Pancreas (tissue), 10 donors: ENCODE measurements around the gene ARHGEF18. TPM values are rescaled to one million over a fixed set of nuclear protein-coding genes. Genes with fewer than 3 reads are reported as not detected.
A peak's percentile ranks its signal among the peaks of the same experiment; 100 is the strongest.

Source experiments
- ATAC-seq, 4 donors: fragments of 200-7000 bp; cut with Tn5 transposase; one replicate each; pipeline versions ENCODE4 v1.8.0 to v1.9.1; 2020; ENCODE audit warnings: mild to moderate bottlenecking in 4 of 4, moderate library complexity in 4 of 4
- DNase-seq, 6 donors: peaks; one replicate each; pipeline ENCODE4 v3.0.0-alpha.2; 2020
- FAIRE-seq: peaks from 2 replicates; lab custom pipeline; 2012; peaks lifted over from hg19 to GRCh38; lab: Jason Lieb, UNC
- H3K27ac ChIP-seq, 4 donors: fragments of 200-600 bp; sonication (generic); 1 replicate in 3 of 4; 2 replicates in 1 of 4; pipeline versions ENCODE4 v1.5.0 to v1.8.0; 2020
- H3K27me3 ChIP-seq, 4 donors: fragments of 200-600 bp; one replicate each; pipeline ENCODE4 v1.8.0; 2021
- H3K36me3 ChIP-seq, 3 donors: fragments of 200-600 bp; sonication (generic) in 1 of 3; one replicate each; pipeline versions ENCODE4 v1.5.0 to v1.8.0; 2020 to 2021
- H3K4me1 ChIP-seq, 3 donors: fragments of 200-600 bp; one replicate each; pipeline ENCODE4 v1.8.0; 2021
- H3K4me3 ChIP-seq, 4 donors: fragments of 200-600 bp; sonication (generic) in 2 of 4; one replicate each; pipeline versions ENCODE4 v1.5.0 to v1.8.0; 2020 to 2021
- H3K9me3 ChIP-seq, 4 donors: fragments of 200-600 bp; one replicate each; pipeline ENCODE4 v1.8.0; 2021
- CTCF ChIP-seq, 4 donors: fragments of 200-600 bp; sonication (generic) in 3 of 4; IDR thresholded peaks; one replicate each; pipeline versions ENCODE4 v1.5.0 to v1.8.0; 2021; ENCODE audit warnings: antibody characterized with exemption in 4 of 4
- WGBS, 2 donors: extraction: QIAGEN DNeasy Blood & Tissue Kit; methylation state at CpG; one replicate each; pipeline ENCODE4 v1.1.7; 2013; 5-methylcytosine and 5-hydroxymethylcytosine counted together
- intact Hi-C, 3 donors: fragments of 100-400 bp; cut with DNase I; formaldehyde crosslinking; loops; one replicate each; pipeline versions ENCODE4 v1.11.1 to v1.14.2; 2022
- polyA plus RNA-seq, 2 donors: library from polyadenylated mRNA; stranded (reverse); fragments of 200-250 nt; gene quantifications; one replicate each; pipeline ENCODE4 v1.2.3, GENCODE V29; 2013
- total RNA-seq, 6 donors: library from RNA; stranded (reverse); fragmentation: NEBNext Ultra II Directional in 4 of 6; extraction: Animal tissue kit (Norgen Biotek cat#: 25700) in 4 of 6; gene quantifications; one replicate each; pipeline versions ENCODE4 v1.2.1 to v1.2.4, GENCODE V29; 2021 to 2023
- donor health status: healthy with polysubstance abuse.
- donor health status: DM: no; HTN: no; CAD: no; lungs with moderate emphysema.
- donor health status: DM: no; HTN: no; CAD: no.
- donor health status: control.
- donor health status: control.
- donor health status: Bipolar disorder and iron deficiency.
- donor health status: DM: yes; HTN: yes; CAD: no.
- donor health status: DM: no; HTN: no; CAD: no.
- donor health status: DM: no; HTN: no; CAD: no.
- donor health status: DM: yes; HTN: yes; CAD: no.

The ARHGEF18 gene
- total and polyA plus RNA-seq, 8 donors = 17.1 to 45.4 (median 22.4) TPM

- 84 to 86% methylated on average over 3 of the region's 3 CpGs for WGBS, 2 donors
- TF ChIP-seq CTCF (IDR thresholded peaks at IDR 0.05) = no peak
- no peaks in the 10 kb centered on the region for H3K4me1 ChIP-seq
- FAIRE-seq = no peak
- no peaks in the 10 kb centered on the region for H3K9me3 ChIP-seq
- DNase-seq = peak in 2 of 6 donors; percentile 3 to 10
- no peaks in the 10 kb centered on the region for H3K27me3 ChIP-seq
- no peak overlapping the region for H3K4me3 ChIP-seq
- H3K36me3 ChIP-seq = no peaks in the 10 kb centered on the region
- ATAC-seq = no peak
- intact Hi-C loops = no loop called here
- no peak overlapping the region for H3K27ac ChIP-seq
These were observed 22.3 kb downstream of the ARHGEF18 start for GRCh38 chr19:7371001-7371400.

DNA sequence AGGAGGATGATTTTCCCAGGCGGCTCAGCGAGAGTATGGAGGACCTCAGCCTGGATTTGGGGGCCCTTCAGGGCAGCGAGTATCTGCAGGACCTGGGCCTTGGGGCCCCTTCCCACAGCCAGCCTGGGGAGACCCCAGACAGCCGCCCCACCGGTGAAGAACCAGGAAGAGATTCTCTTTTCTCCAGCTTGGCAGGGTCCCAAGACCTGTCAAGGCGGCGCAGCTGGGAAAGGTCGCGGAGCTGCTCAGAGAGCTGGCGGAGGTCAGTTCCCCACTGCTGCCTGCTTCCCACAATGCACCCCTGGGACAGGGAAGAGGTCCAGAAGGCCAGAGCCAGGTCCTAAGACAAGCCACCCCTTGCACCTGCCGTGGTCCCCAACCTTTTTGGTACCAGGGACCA, 24.1 kb downstream of the ARHGEF18 start:
- ATAC-seq = no peak
- 73 to 80% methylated on average over 11 of the region's 11 CpGs for WGBS, 2 donors
- peak in 1 of 6 donors; percentile 44 for DNase-seq

DNA sequence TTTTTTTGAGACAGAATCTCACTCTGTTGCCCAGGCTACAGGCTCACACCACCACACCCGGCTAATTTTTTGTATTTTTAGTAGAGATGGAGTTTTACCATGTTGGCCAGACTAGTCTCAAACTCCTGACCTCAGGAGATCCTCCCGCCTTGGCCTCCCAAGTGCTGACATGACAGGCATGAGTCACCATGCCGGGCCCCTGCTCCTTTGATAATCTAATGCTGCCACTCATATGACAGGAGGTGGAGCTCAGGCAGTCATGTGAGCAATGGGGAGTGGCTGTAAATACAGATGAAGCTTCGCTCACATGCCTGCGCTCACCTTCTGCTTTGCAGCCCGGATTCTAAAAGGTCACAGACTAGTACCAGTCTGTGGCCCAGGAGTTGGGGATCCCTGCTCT, 25.1 kb downstream of the ARHGEF18 start:
- WGBS, 2 donors = 79 to 83% methylated on average over 6 of the region's 6 CpGs
- Histone ChIP-seq H3K4me3 (no peak overlapping the region), H3K27ac (no peak overlapping the region), H3K36me3 (no peaks in the 10 kb centered on the region), H3K9me3 (no peaks in the 10 kb centered on the region), H3K4me1 (no peaks in the 10 kb centered on the region), H3K27me3 (no peaks in the 10 kb centered on the region)
- peak in 1 of 6 donors; percentile 7 for DNase-seq
- intact Hi-C loops = no loop called here
- no peak for ATAC-seq
- no peak for TF ChIP-seq CTCF (IDR thresholded peaks at IDR 0.05)
- FAIRE-seq = no peak

More for the DNA sequence above, 24.1 kb downstream of the ARHGEF18 start:
- Histone ChIP-seq H3K4me1 (no peaks in the 10 kb centered on the region), H3K27ac (no peak overlapping the region), H3K4me3 (no peak overlapping the region), H3K9me3 (no peaks in the 10 kb centered on the region), H3K36me3 (no peaks in the 10 kb centered on the region), H3K27me3 (no peaks in the 10 kb centered on the region)
- FAIRE-seq = no peak
- no peak for TF ChIP-seq CTCF (IDR thresholded peaks at IDR 0.05)
- intact Hi-C loops = no loop called here

DNA sequence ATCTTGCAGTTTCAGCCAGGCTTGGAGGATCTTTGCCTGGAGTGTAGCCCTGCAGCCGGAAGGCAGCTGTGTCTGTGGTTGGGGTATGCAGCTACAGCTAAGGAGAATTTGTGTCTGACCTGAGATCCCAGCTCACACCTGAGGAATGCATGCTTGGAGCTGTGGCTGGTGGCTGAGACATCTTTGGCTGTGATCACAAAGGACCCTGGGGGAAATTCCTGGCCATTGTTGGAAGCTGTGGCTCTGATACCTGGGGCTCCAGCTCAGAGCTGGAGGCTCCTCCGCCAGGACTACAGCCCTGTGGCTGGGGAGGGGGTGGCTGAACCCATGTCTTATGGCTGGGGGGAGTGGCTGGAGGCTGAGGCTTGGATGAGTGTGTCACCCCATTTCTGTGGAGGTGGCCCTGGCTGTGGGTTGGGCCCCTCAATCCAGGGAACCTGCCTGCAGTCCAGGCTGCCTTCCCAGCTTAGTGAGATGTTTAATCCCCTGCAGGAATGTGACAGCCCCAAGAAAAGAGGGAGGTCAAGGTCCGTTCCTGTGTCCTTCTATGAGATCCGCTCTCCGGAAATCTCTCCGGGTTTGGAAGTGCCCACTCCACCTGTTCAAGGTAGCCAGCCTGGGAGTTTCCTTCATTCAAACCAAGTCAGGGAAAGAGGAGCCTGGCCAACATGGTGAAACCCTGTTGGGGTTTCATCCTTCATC, 27.6 kb downstream of the ARHGEF18 start:
- no peak for FAIRE-seq
- H3K27ac ChIP-seq = no peak overlapping the region
- ATAC-seq = no peak
- H3K9me3 ChIP-seq = no peaks in the 10 kb centered on the region
- TF ChIP-seq CTCF (IDR thresholded peaks at IDR 0.05) = no peak
- H3K36me3 ChIP-seq = no peaks in the 10 kb centered on the region
- peak in 1 of 6 donors; percentile 36 for DNase-seq
- no peaks in the 10 kb centered on the region for H3K4me1 ChIP-seq
- H3K27me3 ChIP-seq = no peaks in the 10 kb centered on the region
- WGBS, 2 donors = 65 to 70% methylated on average over 6 of the region's 6 CpGs
- no peak overlapping the region for H3K4me3 ChIP-seq
- intact Hi-C loops = no loop called here

DNA sequence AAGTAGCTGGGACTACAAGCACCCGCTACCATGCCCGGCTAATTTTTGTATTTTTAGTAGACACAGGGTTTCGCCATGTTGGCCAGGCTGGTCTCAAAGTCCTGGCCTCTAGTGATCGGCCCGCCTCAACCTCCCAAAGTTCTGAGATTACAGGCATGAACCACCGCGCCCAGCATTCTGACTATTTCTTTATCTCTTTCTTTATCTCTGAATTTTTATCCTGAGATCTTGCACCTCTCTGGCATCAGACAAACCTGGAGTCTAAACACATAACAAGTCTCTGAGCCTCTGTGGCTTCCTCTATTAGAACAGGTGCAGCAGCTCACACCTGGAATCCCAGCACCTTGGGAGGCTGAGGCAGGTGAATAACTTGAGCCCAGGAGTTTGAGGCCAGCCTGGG, 28.5 kb downstream of the ARHGEF18 start:
- ATAC-seq = no peak
- FAIRE-seq = no peak
- Histone ChIP-seq H3K4me3 (no peak overlapping the region), H3K27me3 (no peaks in the 10 kb centered on the region), H3K4me1 (no peaks in the 10 kb centered on the region), H3K27ac (no peak overlapping the region), H3K36me3 (no peaks in the 10 kb centered on the region), H3K9me3 (no peaks in the 10 kb centered on the region)
- intact Hi-C loops = no loop called here
- 92 to 93% methylated on average over 7 of the region's 7 CpGs for WGBS, 2 donors
- peak in 1 of 6 donors; percentile 9 for DNase-seq
- no peak for TF ChIP-seq CTCF (IDR thresholded peaks at IDR 0.05)
